ENCODE results near the gene RAE1.

GRCh38 chr20:57353351-57353750 lies 2.3 kb downstream of the RAE1 start:
- no peak for TF ChIP-seq POLR2A (IDR thresholded peaks at IDR 0.05; ENCODE audit: low read length)
- no peak for TF ChIP-seq GATA1 (IDR thresholded peaks at IDR 0.05; ENCODE audit: low read depth, low read length)

All from erythroblast (primary cell).